Measurements from ENCODE around the gene SNED1.

The SNED1 gene

GRCh38 chr2:241067501-241068135 lies 69.2 kb downstream of the SNED1 start:
- no peak overlapping the region for H3K4me3 ChIP-seq (ENCODE audit: low read depth, low read length)
- H3K36me3 ChIP-seq (ENCODE audit: control insufficient read depth, insufficient read depth, low read length): no peaks in the 10 kb centered on the region
- H3K9ac ChIP-seq (ENCODE audit: low read depth, low read length): no peak overlapping the region
- H3K4me1 ChIP-seq (ENCODE audit: control insufficient read depth, insufficient read depth, low read length): no peaks in the 10 kb centered on the region
- no peaks in the 10 kb centered on the region for H3K9me3 ChIP-seq (ENCODE audit: control insufficient read depth, insufficient read depth, low read length)
- no peaks in the 10 kb centered on the region for H3K27me3 ChIP-seq (ENCODE audit: control insufficient read depth, insufficient read depth, low read length)

GRCh38 chr2:241068136-241068941 lies 69.9 kb downstream of the SNED1 start:
- Histone ChIP-seq H3K4me3 (ENCODE audit: low read depth, low read length) (no peak overlapping the region), H3K9ac (ENCODE audit: low read depth, low read length) (no peak overlapping the region), H3K27me3 (ENCODE audit: control insufficient read depth, insufficient read depth, low read length) (no peaks in the 10 kb centered on the region), H3K36me3 (ENCODE audit: control insufficient read depth, insufficient read depth, low read length) (no peaks in the 10 kb centered on the region), H3K4me1 (ENCODE audit: control insufficient read depth, insufficient read depth, low read length) (no peaks in the 10 kb centered on the region), H3K9me3 (ENCODE audit: control insufficient read depth, insufficient read depth, low read length) (no peaks in the 10 kb centered on the region)

- H3K4me3 ChIP-seq (ENCODE audit: low read depth, low read length): no peak overlapping the region
- H3K9me3 ChIP-seq (ENCODE audit: control insufficient read depth, insufficient read depth, low read length): no peaks in the 10 kb centered on the region
- H3K4me1 ChIP-seq (ENCODE audit: control insufficient read depth, insufficient read depth, low read length): no peaks in the 10 kb centered on the region
- H3K27me3 ChIP-seq (ENCODE audit: control insufficient read depth, insufficient read depth, low read length): no peaks in the 10 kb centered on the region
- H3K36me3 ChIP-seq (ENCODE audit: control insufficient read depth, insufficient read depth, low read length): no peaks in the 10 kb centered on the region
- H3K9ac ChIP-seq (ENCODE audit: low read depth, low read length): no peak overlapping the region
These were observed 70.8 kb downstream of the SNED1 start for GRCh38 chr2:241068942-241069810.

- Histone ChIP-seq H3K36me3 (ENCODE audit: control insufficient read depth, insufficient read depth, low read length) (no peaks in the 10 kb centered on the region), H3K4me3 (ENCODE audit: low read depth, low read length) (no peak overlapping the region)
These were observed 71.4 kb downstream of the SNED1 start for GRCh38 chr2:241069821-241070281.

GRCh38 chr2:241070361-241070760 lies 71.9 kb downstream of the SNED1 start:
- no peak overlapping the region for H3K9ac ChIP-seq (ENCODE audit: low read depth, low read length)

More at GRCh38 chr2:241069821-241070281, 71.4 kb downstream of the SNED1 start:
- no peaks in the 10 kb centered on the region for H3K27me3 ChIP-seq (ENCODE audit: control insufficient read depth, insufficient read depth, low read length)
- no peak overlapping the region for H3K9ac ChIP-seq (ENCODE audit: low read depth, low read length)
- no peaks in the 10 kb centered on the region for H3K9me3 ChIP-seq (ENCODE audit: control insufficient read depth, insufficient read depth, low read length)
- H3K4me1 ChIP-seq (ENCODE audit: control insufficient read depth, insufficient read depth, low read length): no peaks in the 10 kb centered on the region

GRCh38 chr2:241070811-241071676 lies 72.6 kb downstream of the SNED1 start:
- Histone ChIP-seq H3K4me1 (ENCODE audit: control insufficient read depth, insufficient read depth, low read length) (no peaks in the 10 kb centered on the region), H3K9ac (ENCODE audit: low read depth, low read length) (no peak overlapping the region), H3K9me3 (ENCODE audit: control insufficient read depth, insufficient read depth, low read length) (no peaks in the 10 kb centered on the region), H3K27me3 (ENCODE audit: control insufficient read depth, insufficient read depth, low read length) (no peaks in the 10 kb centered on the region), H3K4me3 (ENCODE audit: low read depth, low read length) (no peak overlapping the region), H3K36me3 (ENCODE audit: control insufficient read depth, insufficient read depth, low read length) (no peaks in the 10 kb centered on the region)

More at GRCh38 chr2:241070361-241070760, 71.9 kb downstream of the SNED1 start:
- H3K4me3 ChIP-seq (ENCODE audit: low read depth, low read length): no peak overlapping the region
- no peaks in the 10 kb centered on the region for H3K27me3 ChIP-seq (ENCODE audit: control insufficient read depth, insufficient read depth, low read length)
- no peaks in the 10 kb centered on the region for H3K4me1 ChIP-seq (ENCODE audit: control insufficient read depth, insufficient read depth, low read length)
- H3K9me3 ChIP-seq (ENCODE audit: control insufficient read depth, insufficient read depth, low read length): no peaks in the 10 kb centered on the region
- no peaks in the 10 kb centered on the region for H3K36me3 ChIP-seq (ENCODE audit: control insufficient read depth, insufficient read depth, low read length)

GRCh38 chr2:241071677-241072111 lies 73.3 kb downstream of the SNED1 start:
- H3K9ac ChIP-seq (ENCODE audit: low read depth, low read length): no peak overlapping the region
- no peaks in the 10 kb centered on the region for H3K27me3 ChIP-seq (ENCODE audit: control insufficient read depth, insufficient read depth, low read length)
- H3K4me3 ChIP-seq (ENCODE audit: low read depth, low read length): no peak overlapping the region
- H3K36me3 ChIP-seq (ENCODE audit: control insufficient read depth, insufficient read depth, low read length): no peaks in the 10 kb centered on the region
- H3K4me1 ChIP-seq (ENCODE audit: control insufficient read depth, insufficient read depth, low read length): no peaks in the 10 kb centered on the region
- no peaks in the 10 kb centered on the region for H3K9me3 ChIP-seq (ENCODE audit: control insufficient read depth, insufficient read depth, low read length)

- no peaks in the 10 kb centered on the region for H3K4me1 ChIP-seq (ENCODE audit: control insufficient read depth, insufficient read depth, low read length)
- no peak overlapping the region for H3K4me3 ChIP-seq (ENCODE audit: low read depth, low read length)
- H3K27me3 ChIP-seq (ENCODE audit: control insufficient read depth, insufficient read depth, low read length): no peaks in the 10 kb centered on the region
- H3K9ac ChIP-seq (ENCODE audit: low read depth, low read length): no peak overlapping the region
- H3K9me3 ChIP-seq (ENCODE audit: control insufficient read depth, insufficient read depth, low read length): no peaks in the 10 kb centered on the region
- no peaks in the 10 kb centered on the region for H3K36me3 ChIP-seq (ENCODE audit: control insufficient read depth, insufficient read depth, low read length)
These were observed 73.7 kb downstream of the SNED1 start for GRCh38 chr2:241072151-241072550.

- no peaks in the 10 kb centered on the region for H3K9me3 ChIP-seq (ENCODE audit: control insufficient read depth, insufficient read depth, low read length)
- H3K4me3 ChIP-seq (ENCODE audit: low read depth, low read length): no peak overlapping the region
- no peaks in the 10 kb centered on the region for H3K4me1 ChIP-seq (ENCODE audit: control insufficient read depth, insufficient read depth, low read length)
- no peaks in the 10 kb centered on the region for H3K27me3 ChIP-seq (ENCODE audit: control insufficient read depth, insufficient read depth, low read length)
- H3K9ac ChIP-seq (ENCODE audit: low read depth, low read length): no peak overlapping the region
- H3K36me3 ChIP-seq (ENCODE audit: control insufficient read depth, insufficient read depth, low read length): no peaks in the 10 kb centered on the region
These were observed 74.2 kb downstream of the SNED1 start for GRCh38 chr2:241072553-241073165.

GRCh38 chr2:241073166-241074064 lies 75.0 kb downstream of the SNED1 start:
- H3K4me1 ChIP-seq (ENCODE audit: control insufficient read depth, insufficient read depth, low read length): no peaks in the 10 kb centered on the region
- no peak overlapping the region for H3K4me3 ChIP-seq (ENCODE audit: low read depth, low read length)
- H3K9ac ChIP-seq (ENCODE audit: low read depth, low read length): no peak overlapping the region
- no peaks in the 10 kb centered on the region for H3K36me3 ChIP-seq (ENCODE audit: control insufficient read depth, insufficient read depth, low read length)
- no peaks in the 10 kb centered on the region for H3K9me3 ChIP-seq (ENCODE audit: control insufficient read depth, insufficient read depth, low read length)
- no peaks in the 10 kb centered on the region for H3K27me3 ChIP-seq (ENCODE audit: control insufficient read depth, insufficient read depth, low read length)
